ENCODE measurements around the gene RAB11FIP5. TPM values are rescaled to one million over a fixed set of nuclear protein-coding genes. Genes with fewer than 3 reads are reported as not detected.

RAB11FIP5 gene
- total and polyA plus RNA-seq, 8 donors = 4.7 to 39.1 (median 13.4) TPM

DNA sequence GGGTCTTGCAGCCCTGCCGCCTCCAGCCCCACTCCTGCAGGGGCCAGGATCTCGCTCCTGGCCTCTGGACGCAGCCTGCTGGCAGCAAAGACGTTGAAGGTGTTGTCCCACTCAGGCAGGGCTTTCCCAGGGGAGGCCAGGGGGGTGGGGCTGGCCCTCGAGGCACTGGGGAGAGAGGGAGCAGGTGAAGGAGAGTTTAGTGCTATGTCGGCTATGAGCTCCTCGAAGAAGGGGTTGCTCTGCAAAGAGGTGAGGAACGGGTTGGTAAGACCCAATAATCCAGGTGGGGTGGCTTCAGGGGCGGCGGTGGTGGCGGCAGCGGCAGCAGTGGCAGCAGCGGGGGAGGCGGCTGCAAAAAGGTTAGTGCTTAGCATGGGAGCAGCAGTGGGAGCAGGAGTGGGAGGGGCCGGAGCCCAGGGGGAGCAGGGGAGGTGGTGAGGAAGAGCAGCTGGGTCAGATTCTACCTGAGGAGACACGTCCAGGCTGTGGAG, 31.5 kb downstream of the RAB11FIP5 start:
- intact Hi-C loops (cut with DNase I; ENCODE audit: low total_unique reads) = loop anchor here (10.0 kb wide), 1 partner anchor 86 kb away; no protein-coding TSS in a partner anchor
- H3K4me1 ChIP-seq = peaks cover 4 to 13% (median 9%) of the 10 kb centered on the region in 4 donors
- H3K9me3 ChIP-seq = no peaks in the 10 kb centered on the region
- DNase-seq = no peak
- no peaks in the 10 kb centered on the region for H3K27me3 ChIP-seq
- peaks cover 20 to 58% (median 43%) of the 10 kb centered on the region in 4 donors for H3K36me3 ChIP-seq
- TF ChIP-seq EP300 (IDR thresholded peaks at IDR 0.05) (no peak), POLR2AphosphoS5 (IDR thresholded peaks at IDR 0.05) (no peak), POLR2A (IDR thresholded peaks at IDR 0.05) (no peak)
- H3K4me3 ChIP-seq = no peak overlapping the region
- 78 to 85% (median 82%) methylated on average over 16 of the region's 16 CpGs for WGBS, 5 donors
- no peak overlapping the region for H3K27ac ChIP-seq

DNA sequence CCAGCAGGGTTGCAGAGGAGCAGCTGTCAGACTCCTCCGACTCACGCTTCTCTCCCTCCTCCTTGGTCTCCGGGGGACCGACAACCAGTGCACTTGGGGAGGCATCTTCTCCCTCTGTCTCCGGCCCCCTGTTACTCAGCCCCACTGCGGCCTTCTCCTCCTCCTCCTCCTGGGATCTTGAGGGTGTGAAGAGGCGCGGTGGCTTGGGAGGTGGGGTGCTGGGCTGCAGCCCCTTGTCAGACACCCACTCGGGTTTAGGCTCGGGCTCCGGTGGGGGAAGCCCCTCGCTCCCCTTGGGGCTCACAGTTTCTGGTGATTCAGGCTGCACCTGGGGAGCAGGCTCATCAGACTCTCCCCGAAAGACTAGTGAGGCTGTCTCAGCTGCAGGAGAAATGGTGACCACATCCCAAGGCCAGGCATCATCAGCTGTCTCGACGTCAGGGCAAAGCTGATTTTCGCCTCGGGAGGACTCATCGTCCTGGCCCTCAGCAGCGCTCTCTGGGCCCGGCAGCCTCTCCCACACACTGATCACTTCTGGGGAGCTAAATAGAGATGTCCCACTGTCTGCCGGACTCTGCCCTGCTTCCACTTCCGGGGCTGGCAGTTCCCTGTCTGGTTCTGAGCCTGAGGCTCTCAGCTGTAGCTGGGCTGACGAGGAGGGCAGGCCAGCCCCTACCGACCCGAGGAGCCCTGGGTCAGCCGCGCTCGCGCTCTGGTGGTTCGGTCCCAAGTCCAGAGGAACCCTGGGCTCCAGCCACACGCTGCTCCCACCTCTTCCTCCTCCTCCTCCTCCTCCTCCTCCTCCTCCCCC, 32.2 kb downstream of the RAB11FIP5 start:
- Histone ChIP-seq H3K27me3 (no peaks in the 10 kb centered on the region), H3K4me3 (no peak overlapping the region), H3K36me3 (peaks cover 20 to 61% (median 48%) of the 10 kb centered on the region in 4 donors), H3K27ac (no peak overlapping the region), H3K4me1 (peaks cover 2 to 12% (median 5%) of the 10 kb centered on the region in 4 donors), H3K9me3 (no peaks in the 10 kb centered on the region)
- TF ChIP-seq EP300 (IDR thresholded peaks at IDR 0.05) = no peak
- TF ChIP-seq POLR2AphosphoS5 (IDR thresholded peaks at IDR 0.05) = no peak
- TF ChIP-seq POLR2A (IDR thresholded peaks at IDR 0.05) = no peak
- TF ChIP-seq, protein P1, sequence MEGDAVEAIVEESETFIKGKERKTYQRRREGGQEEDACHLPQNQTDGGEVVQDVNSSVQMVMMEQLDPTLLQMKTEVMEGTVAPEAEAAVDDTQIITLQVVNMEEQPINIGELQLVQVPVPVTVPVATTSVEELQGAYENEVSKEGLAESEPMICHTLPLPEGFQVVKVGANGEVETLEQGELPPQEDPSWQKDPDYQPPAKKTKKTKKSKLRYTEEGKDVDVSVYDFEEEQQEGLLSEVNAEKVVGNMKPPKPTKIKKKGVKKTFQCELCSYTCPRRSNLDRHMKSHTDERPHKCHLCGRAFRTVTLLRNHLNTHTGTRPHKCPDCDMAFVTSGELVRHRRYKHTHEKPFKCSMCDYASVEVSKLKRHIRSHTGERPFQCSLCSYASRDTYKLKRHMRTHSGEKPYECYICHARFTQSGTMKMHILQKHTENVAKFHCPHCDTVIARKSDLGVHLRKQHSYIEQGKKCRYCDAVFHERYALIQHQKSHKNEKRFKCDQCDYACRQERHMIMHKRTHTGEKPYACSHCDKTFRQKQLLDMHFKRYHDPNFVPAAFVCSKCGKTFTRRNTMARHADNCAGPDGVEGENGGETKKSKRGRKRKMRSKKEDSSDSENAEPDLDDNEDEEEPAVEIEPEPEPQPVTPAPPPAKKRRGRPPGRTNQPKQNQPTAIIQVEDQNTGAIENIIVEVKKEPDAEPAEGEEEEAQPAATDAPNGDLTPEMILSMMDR (IDR thresholded peaks at IDR 0.05) = no peak
- intact Hi-C loops (cut with DNase I; ENCODE audit: low total_unique reads) = loop anchor here (10.0 kb wide), 1 partner anchor 86 kb away; no protein-coding TSS in a partner anchor
- no peak for DNase-seq
- 78 to 90% (median 88%) methylated on average over 22 to 31 of the region's 31 CpGs for WGBS, 5 donors

DNA sequence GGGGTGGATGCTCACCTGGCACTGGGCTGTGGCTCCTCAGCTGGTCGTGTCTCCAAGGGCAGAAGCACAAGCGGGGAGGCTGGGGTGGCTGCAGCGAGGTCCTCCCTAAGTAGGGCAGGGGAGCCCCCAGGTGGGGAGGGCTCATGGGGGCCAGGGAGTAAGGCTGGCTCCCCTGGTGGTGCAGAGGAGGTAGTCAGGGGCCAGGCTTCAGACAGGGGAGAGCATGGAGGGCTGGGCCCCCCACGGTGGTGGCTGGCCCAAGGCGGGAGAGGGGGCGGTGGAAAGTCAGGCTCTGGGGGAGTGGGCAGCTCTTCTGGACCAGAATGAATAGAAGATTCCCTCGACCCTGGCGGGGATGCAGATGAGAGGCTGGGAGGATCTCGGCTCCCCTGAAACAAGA, 33.1 kb downstream of the RAB11FIP5 start:
- WGBS, 5 donors = 81 to 95% (median 91%) methylated on average over 9 of the region's 9 CpGs
- Histone ChIP-seq H3K4me3 (no peak overlapping the region), H3K27me3 (no peaks in the 10 kb centered on the region), H3K4me1 (peaks cover 0 to 6% (median 2%) of the 10 kb centered on the region in 4 donors), H3K27ac (no peak overlapping the region), H3K9me3 (no peaks in the 10 kb centered on the region), H3K36me3 (peaks cover 20 to 61% (median 54%) of the 10 kb centered on the region in 4 donors)
- DNase-seq = no peak
- intact Hi-C loops (cut with DNase I; ENCODE audit: low total_unique reads) = loop anchor here (5.0 to 10.0 kb wide), 2 partner anchors 33 to 85 kb away; partner anchors contain the start of gene RAB11FIP5
- TF ChIP-seq POLR2AphosphoS5 (IDR thresholded peaks at IDR 0.05) (no peak), EP300 (IDR thresholded peaks at IDR 0.05) (no peak), POLR2A (IDR thresholded peaks at IDR 0.05) (no peak)
- TF ChIP-seq, protein P1 (IDR thresholded peaks at IDR 0.05) = no peak

DNA sequence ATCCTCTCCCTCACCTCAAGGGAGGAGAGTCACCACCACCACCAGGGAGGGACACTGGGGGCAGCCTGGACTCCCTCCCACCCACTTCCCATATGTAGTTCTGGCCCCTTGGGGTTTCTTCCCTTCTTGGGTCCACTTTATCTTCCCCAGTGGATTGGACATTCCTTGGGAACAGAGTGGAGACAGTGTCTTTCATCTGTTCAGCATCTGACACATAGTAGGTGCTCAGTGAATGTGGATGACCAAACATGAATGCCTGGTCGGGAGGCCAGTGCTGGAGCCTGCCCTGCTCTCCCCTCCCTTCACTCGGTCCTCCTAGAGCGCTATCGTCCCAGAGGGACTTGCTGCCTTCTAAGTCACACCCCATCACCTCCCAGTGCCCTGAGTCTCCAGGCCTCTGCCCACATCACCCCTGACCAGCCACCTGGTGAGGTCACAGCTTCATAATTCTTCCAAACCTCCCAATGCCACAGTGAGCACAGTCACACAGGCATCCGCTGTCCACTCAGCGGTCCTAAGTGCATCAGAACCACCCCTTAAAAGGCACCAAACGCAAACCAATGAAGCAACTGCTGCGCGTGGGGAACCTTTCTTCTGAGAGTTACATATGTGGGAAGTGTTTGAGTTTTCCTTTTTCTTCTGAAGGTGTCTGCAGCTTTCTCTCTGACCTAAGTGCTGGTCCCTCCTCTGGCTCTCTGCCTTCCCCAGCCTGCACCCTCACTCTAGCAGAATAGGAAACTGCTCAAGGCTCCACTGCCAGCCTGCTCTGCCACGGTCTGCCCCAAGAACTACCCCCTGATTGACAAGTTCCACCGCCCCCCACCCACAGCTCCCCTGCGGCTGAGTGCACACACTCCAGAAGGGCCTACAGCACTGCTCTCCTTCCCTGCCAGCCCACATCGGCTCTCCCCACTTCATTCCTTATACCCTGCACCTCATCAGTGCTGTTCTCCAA, 34.0 kb downstream of the RAB11FIP5 start:
- Histone ChIP-seq H3K4me1 (peaks cover 0 to 6% (median 0%) of the 10 kb centered on the region in 4 donors), H3K27me3 (no peaks in the 10 kb centered on the region), H3K9me3 (no peaks in the 10 kb centered on the region), H3K36me3 (peaks cover 20 to 59% (median 52%) of the 10 kb centered on the region in 4 donors), H3K27ac (no peak overlapping the region), H3K4me3 (no peak overlapping the region)
- no peak for DNase-seq
- intact Hi-C loops (cut with DNase I; ENCODE audit: low total_unique reads) = loop anchor here (5.0 kb wide), 1 partner anchor 34 kb away; the partner anchor contains the start of gene RAB11FIP5
- WGBS, 5 donors = 87 to 94% (median 89%) methylated on average over 13 of the region's 13 CpGs
- TF ChIP-seq POLR2A (IDR thresholded peaks at IDR 0.05) (no peak), POLR2AphosphoS5 (IDR thresholded peaks at IDR 0.05) (no peak), EP300 (IDR thresholded peaks at IDR 0.05) (no peak)
- TF ChIP-seq, protein P1 (IDR thresholded peaks at IDR 0.05) = no peak

All from stomach (tissue), 9 donors.